Immature natural killer cell (primary cell): ENCODE measurements around the gene RABGEF1. TPM values are rescaled to one million over a fixed set of nuclear protein-coding genes. Genes with fewer than 3 reads are reported as not detected.
A peak's percentile ranks its signal among the peaks of the same experiment; 100 is the strongest.
"Not testable (repeated sequence)": the region's sequence is repeated elsewhere in the genome, so short reads cannot be mapped to it uniquely, and the experiment has no call there.

ENCODE experiments used
- DNase-seq, 3 donors: peaks; one replicate each; pipeline ENCODE4 v3.0.0; 2022; ENCODE audit warnings: mixed read lengths in 1 of 3
- H3K27ac Mint-ChIP-seq, 6 donors: one replicate each; pipeline ENCODE4 v1.8.0; 2020; ENCODE audit warnings: mixed read lengths in 6 of 6, mild to moderate bottlenecking in 5 of 6, inconsistent platforms in 4 of 6, moderate library complexity in 3 of 6
- H3K27me3 Mint-ChIP-seq, 3 donors: one replicate each; pipeline ENCODE4 v1.8.0; 2020 to 2021; ENCODE audit warnings: low read depth in 3 of 3, mild to moderate bottlenecking in 3 of 3, mixed read lengths in 3 of 3, moderate library complexity in 3 of 3, inconsistent platforms in 1 of 3
- H3K36me3 Mint-ChIP-seq, 3 donors: one replicate each; pipeline ENCODE4 v1.8.0; 2020; ENCODE audit warnings: mixed read lengths in 3 of 3, inconsistent platforms in 2 of 3, mild to moderate bottlenecking in 2 of 3
- H3K4me1 Mint-ChIP-seq, 2 donors: one replicate each; pipeline ENCODE4 v1.8.0; 2020; ENCODE audit warnings: inconsistent platforms in 2 of 2, mild to moderate bottlenecking in 2 of 2, mixed read lengths in 2 of 2, moderate library complexity in 1 of 2
- H3K4me3 Mint-ChIP-seq, 5 donors: one replicate each; pipeline ENCODE4 v1.8.0; 2020; ENCODE audit warnings: mild to moderate bottlenecking in 5 of 5, mixed read lengths in 5 of 5, inconsistent platforms in 3 of 5, moderate library complexity in 3 of 5
- H3K9me3 Mint-ChIP-seq, 6 donors: one replicate each; pipeline ENCODE4 v1.8.0; 2020; ENCODE audit warnings: mild to moderate bottlenecking in 6 of 6, mixed read lengths in 6 of 6, inconsistent platforms in 4 of 6, moderate library complexity in 3 of 6
- polyA plus RNA-seq, 3 donors: library from polyadenylated mRNA; unstranded; fragments of 300-500 nt; fragmentation: Illumina TruSeq; gene quantifications; one replicate each; pipeline ENCODE4 v1.2.3, GENCODE V29; 2021

RABGEF1 gene
- polyA plus RNA-seq, 3 donors from 2014 or later, result 13.8 to 30.3 (median 22.6) TPM

- not testable (repeated sequence) for H3K4me3 Mint-ChIP-seq, H3K27ac Mint-ChIP-seq, DNase-seq, H3K9me3 Mint-ChIP-seq, H3K4me1 Mint-ChIP-seq, H3K27me3 Mint-ChIP-seq
- peaks cover 8 to 11% (median 9%) of the 10 kb centered on the region in 3 donors for H3K36me3 Mint-ChIP-seq
Measured at GRCh38 chr7:66815186-66815875, 74.8 kb downstream of the RABGEF1 start.

DNA sequence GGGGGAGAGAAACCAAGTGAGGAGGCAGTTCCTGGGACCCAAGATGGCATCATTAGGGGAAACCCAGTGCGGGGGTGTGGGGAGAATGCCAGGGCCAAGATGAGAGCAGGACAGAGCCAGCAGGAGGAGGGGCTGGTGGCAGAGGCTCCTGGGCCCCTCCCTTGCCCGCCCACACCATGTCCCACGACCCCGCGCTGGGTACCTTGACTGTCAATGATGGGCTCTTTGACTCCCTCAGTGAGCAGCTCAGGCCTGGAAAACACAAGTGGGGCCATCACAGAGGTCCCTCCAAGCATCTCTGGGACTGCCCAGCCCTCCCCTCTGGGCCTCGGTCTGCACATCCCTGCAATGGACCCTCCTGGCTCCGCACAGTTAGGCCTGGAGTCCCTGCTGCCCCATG is 75.4 kb downstream of the RABGEF1 start:
- no peak overlapping the region for H3K4me3 Mint-ChIP-seq
- no peaks in the 10 kb centered on the region for H3K9me3 Mint-ChIP-seq
- no peaks in the 10 kb centered on the region for H3K4me1 Mint-ChIP-seq
- H3K27me3 Mint-ChIP-seq, result peaks cover 0 to 3% (median 2%) of the 10 kb centered on the region in 3 donors
- H3K36me3 Mint-ChIP-seq, result peaks cover 4 to 6% (median 4%) of the 10 kb centered on the region in 3 donors
- DNase-seq, result no peak
- H3K27ac Mint-ChIP-seq, result no peak overlapping the region

DNA sequence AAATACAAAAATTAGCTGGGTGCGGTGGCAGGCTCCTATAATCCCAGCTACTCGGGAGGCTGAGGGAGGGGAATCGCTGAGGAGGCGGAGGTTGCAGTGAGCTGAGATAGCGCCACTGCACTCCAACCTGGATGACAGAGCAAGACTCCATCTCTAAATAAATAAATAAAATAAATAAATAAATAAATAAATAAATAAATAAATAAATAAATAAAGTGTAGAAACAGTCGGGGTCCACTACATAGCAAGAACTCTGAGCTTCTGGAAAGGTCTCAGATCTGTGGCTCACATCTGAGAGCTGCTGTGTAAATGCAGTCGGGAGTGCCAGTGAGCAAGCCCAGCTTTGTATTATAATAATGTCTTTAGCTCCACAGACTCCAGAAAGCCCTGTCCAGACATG is 76.1 kb downstream of the RABGEF1 start:
- DNase-seq, H3K4me1 Mint-ChIP-seq, H3K27ac Mint-ChIP-seq, H3K27me3 Mint-ChIP-seq, H3K4me3 Mint-ChIP-seq, H3K36me3 Mint-ChIP-seq, H3K9me3 Mint-ChIP-seq: not testable (repeated sequence)

GRCh38 chr7:66817208-66817795 is 76.8 kb downstream of the RABGEF1 start:
- H3K27me3 Mint-ChIP-seq, H3K4me3 Mint-ChIP-seq, H3K4me1 Mint-ChIP-seq, H3K27ac Mint-ChIP-seq, H3K36me3 Mint-ChIP-seq, DNase-seq, H3K9me3 Mint-ChIP-seq: not testable (repeated sequence)

DNA sequence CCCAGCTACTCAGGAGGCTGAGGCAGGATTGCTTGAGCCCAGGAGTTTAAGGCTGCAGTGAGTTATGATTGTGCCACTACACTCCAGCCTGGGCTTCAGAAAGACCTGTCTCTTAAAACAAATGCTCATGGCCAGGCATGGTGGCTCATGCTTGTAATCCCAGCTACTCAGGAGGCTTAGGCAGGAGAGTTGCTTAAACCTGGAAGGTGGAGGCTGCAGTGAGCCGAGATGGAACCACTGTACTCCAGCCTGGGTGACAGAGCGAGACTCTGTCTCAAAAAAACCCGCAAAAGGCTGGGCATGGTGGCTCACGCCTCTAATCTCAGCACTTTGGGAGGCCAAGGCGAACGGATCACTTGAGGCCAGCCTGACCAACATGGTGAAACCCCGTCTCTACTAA is 77.4 kb downstream of the RABGEF1 start:
- not testable (repeated sequence) for H3K27me3 Mint-ChIP-seq, DNase-seq, H3K36me3 Mint-ChIP-seq, H3K9me3 Mint-ChIP-seq, H3K27ac Mint-ChIP-seq, H3K4me1 Mint-ChIP-seq, H3K4me3 Mint-ChIP-seq

DNA sequence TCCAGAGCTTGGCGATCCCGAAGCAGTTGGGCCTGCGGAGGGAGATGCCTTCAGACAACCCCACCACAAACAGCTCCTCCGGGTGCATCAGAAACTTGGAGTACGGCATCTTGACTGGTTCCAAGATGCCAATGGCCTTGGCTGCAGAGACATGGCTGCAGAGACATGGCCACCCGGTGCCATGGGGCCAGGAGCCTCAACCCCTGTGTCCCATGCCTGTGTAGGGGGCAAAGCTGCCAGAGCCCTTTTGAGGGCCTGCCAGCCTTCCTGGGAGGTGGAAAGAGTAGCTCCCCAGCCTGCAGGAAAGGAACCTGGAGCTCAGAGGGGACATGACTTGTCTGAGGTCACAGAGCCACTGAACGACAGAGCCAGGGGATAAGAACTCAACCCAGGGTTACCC is 83.5 kb downstream of the RABGEF1 start:
- peaks cover 0 to 4% (median 0%) of the 10 kb centered on the region in 3 donors for H3K27me3 Mint-ChIP-seq
- H3K36me3 Mint-ChIP-seq, result no peaks in the 10 kb centered on the region
- H3K4me3 Mint-ChIP-seq, result no peak overlapping the region
- no peak overlapping the region for H3K27ac Mint-ChIP-seq
- DNase-seq, result no peak
- no peaks in the 10 kb centered on the region for H3K9me3 Mint-ChIP-seq
- no peaks in the 10 kb centered on the region for H3K4me1 Mint-ChIP-seq

GRCh38 chr7:66825538-66825937 is 85.0 kb downstream of the RABGEF1 start:
- H3K27ac Mint-ChIP-seq, H3K4me1 Mint-ChIP-seq, H3K4me3 Mint-ChIP-seq, DNase-seq, H3K27me3 Mint-ChIP-seq, H3K36me3 Mint-ChIP-seq, H3K9me3 Mint-ChIP-seq: not testable (repeated sequence)

DNA sequence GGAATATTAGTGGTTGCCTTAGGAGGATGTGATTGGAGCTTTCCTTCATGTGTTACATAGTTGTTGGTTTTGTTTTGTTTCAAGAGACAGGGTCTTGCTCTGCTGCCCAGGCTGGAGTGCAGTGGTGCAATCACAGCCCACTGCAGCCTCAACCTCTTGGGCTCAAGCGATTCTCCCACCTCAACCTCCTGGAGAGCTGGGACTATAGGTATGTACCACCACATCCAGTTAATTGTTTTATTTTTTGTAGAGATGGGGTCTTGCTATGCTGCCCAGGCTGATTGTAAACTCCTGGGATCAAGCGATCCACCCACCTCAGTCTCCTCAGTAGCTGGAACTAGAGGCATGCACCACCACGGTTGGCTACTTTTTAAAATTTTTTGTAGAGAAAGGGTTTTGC is 86.1 kb downstream of the RABGEF1 start:
- Mint-ChIP-seq H3K9me3 (no peaks in the 10 kb centered on the region), H3K27ac (no peak overlapping the region), H3K4me1 (no peaks in the 10 kb centered on the region), H3K27me3 (peaks cover 0 to 3% (median 3%) of the 10 kb centered on the region in 3 donors), H3K36me3 (no peaks in the 10 kb centered on the region), H3K4me3 (no peak overlapping the region)
- DNase-seq, result no peak

DNA sequence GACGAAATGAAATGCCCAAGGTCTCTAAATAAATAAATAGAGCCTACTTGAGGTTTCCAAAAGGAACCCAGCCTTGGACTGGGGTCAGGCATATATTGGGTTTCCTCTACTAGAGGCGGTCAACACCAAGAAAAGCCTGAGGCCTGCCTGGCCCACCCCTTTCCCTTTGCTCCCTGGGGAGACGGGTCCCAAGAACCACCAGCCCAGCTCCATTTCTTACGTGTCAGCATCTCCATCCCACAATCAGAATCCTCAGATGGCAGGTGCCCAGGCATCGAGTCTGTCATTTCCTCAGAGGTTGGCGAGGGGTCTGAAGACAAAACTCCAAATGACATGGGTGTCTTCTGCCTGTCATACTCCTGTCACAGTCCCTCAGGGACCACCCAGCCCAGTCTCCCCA is 90.4 kb downstream of the RABGEF1 start:
- not testable (repeated sequence) for H3K4me3 Mint-ChIP-seq, H3K27ac Mint-ChIP-seq, H3K9me3 Mint-ChIP-seq, H3K4me1 Mint-ChIP-seq, H3K36me3 Mint-ChIP-seq, H3K27me3 Mint-ChIP-seq, DNase-seq

DNA sequence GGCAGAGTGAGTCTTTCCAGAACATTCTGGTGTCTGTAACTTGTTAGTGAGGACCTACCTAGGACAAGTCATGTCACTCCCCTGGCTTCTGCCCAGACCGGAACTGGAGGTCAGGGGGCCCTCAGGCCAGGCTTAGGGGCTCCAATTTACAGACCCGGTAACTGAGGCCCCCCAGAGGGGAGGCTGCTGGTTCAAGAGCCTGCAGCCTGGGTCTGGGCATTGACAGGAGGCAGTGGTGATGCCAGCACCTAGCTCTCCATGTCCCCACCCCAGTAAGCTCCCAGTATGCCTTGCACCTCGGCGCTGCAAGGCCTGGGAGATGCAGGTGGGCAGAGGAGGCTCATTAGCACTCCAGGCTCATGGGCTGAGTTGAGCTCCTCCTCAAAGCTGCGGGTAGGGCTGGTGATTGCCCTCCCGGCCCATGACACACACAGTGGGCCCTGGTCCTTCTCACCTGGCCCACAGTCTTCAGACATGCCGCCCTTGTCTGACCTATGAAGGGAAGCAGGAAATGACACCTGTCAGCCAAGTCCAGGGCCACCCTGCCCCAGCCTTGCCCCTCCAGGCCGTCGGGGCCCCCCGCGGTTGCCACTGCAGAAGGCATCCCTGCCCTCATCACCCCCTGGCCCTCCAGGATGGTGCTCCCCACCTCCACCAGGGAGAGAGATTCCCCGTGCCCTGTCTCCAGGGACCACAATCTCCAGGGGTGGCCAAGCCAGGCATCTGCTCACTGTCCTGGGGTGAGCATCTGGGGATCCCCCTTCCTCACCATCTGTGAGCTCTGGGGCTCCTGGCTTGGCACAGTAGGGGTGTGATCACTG is 92.2 kb downstream of the RABGEF1 start:
- no peaks in the 10 kb centered on the region for H3K36me3 Mint-ChIP-seq
- no peaks in the 10 kb centered on the region for H3K9me3 Mint-ChIP-seq
- H3K4me1 Mint-ChIP-seq, result no peaks in the 10 kb centered on the region
- peaks cover 0 to 3% (median 0%) of the 10 kb centered on the region in 3 donors for H3K27me3 Mint-ChIP-seq
- H3K4me3 Mint-ChIP-seq, result no peak overlapping the region
- DNase-seq, result no peak
- H3K27ac Mint-ChIP-seq, result no peak overlapping the region

- no peak overlapping the region for H3K27ac Mint-ChIP-seq
- H3K36me3 Mint-ChIP-seq, result no peaks in the 10 kb centered on the region
- H3K4me3 Mint-ChIP-seq, result no peak overlapping the region
- H3K4me1 Mint-ChIP-seq, result peaks cover 8% of the 10 kb centered on the region in 2 donors
- H3K9me3 Mint-ChIP-seq, result no peaks in the 10 kb centered on the region
- no peaks in the 10 kb centered on the region for H3K27me3 Mint-ChIP-seq
- DNase-seq, result no peak
Measured at GRCh38 chr7:66837007-66837406, 96.5 kb downstream of the RABGEF1 start.

GRCh38 chr7:66837661-66838060 is 97.1 kb downstream of the RABGEF1 start:
- H3K4me1 Mint-ChIP-seq, result peaks cover 8% of the 10 kb centered on the region in 2 donors
- H3K4me3 Mint-ChIP-seq, result no peak overlapping the region
- DNase-seq, result no peak
- no peaks in the 10 kb centered on the region for H3K9me3 Mint-ChIP-seq
- H3K27me3 Mint-ChIP-seq, result no peaks in the 10 kb centered on the region
- no peaks in the 10 kb centered on the region for H3K36me3 Mint-ChIP-seq
- no peak overlapping the region for H3K27ac Mint-ChIP-seq

GRCh38 chr7:66839814-66840213 is 99.3 kb downstream of the RABGEF1 start:
- Mint-ChIP-seq H3K9me3 (peaks cover 0 to 2% (median 0%) of the 10 kb centered on the region in 6 donors), H3K4me1 (peaks cover 19 to 22% of the 10 kb centered on the region in 2 donors), H3K36me3 (no peaks in the 10 kb centered on the region), H3K27ac (peak overlapping the region in 5 of 6 donors; percentile 2 to 68 (median 24)), H3K4me3 (peak overlapping the region in 4 of 5 donors; percentile 5 to 62 (median 52)), H3K27me3 (peaks cover 5 to 11% (median 7%) of the 10 kb centered on the region in 3 donors)
- DNase-seq, result peak; percentile 37 to 49 (median 45)

GRCh38 chr7:66840316-66840715 is 99.8 kb downstream of the RABGEF1 start:
- peak overlapping the region in 1 of 5 donors; percentile 4 for H3K4me3 Mint-ChIP-seq
- H3K9me3 Mint-ChIP-seq, result peaks cover 0 to 4% (median 0%) of the 10 kb centered on the region in 6 donors
- H3K27me3 Mint-ChIP-seq, result peaks cover 7 to 13% (median 11%) of the 10 kb centered on the region in 3 donors
- H3K36me3 Mint-ChIP-seq, result no peaks in the 10 kb centered on the region
- H3K27ac Mint-ChIP-seq, result peak overlapping the region in 1 of 6 donors; percentile 31
- no peak for DNase-seq
- H3K4me1 Mint-ChIP-seq, result peaks cover 24 to 27% of the 10 kb centered on the region in 2 donors
